ENCODE results near the gene LPAR4. TPM values are rescaled to one million over a fixed set of nuclear protein-coding genes. Genes with fewer than 3 reads are reported as not detected.

The LPAR4 gene
- total RNA-seq, 2 experiments from 2014 or later: not detected

DNA sequence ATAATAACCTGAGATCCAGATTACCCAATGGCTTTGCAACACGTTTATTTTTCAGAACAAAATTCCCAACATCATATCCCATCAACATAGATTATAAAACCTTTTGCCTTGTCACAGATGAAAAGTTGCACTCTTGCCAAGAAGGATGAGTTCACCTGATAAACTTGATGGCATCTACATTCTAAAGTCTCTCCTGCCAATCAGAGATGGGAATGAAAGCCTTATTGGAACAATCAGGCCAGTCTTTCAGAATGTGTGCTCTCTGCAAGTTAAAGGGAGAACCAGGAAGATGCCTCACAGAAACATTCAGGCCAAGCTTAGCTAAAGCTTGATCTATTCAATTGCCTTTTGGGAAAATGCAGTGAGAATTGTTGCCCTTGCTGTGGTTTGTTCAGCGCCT, 1.3 kb downstream of the LPAR4 start:
- H3K27me3 ChIP-seq (ENCODE audit: control insufficient read depth in 1 of 2, insufficient read depth in 2 of 2, low read length in 2 of 2): no peaks in the 10 kb centered on the region
- Mint-ChIP-seq H3K4me1 (ENCODE audit: low read depth) (no peaks in the 10 kb centered on the region), H3K27ac (no peak overlapping the region), H3K27me3 (no peaks in the 10 kb centered on the region), H3K36me3 (ENCODE audit: low read depth) (no peaks in the 10 kb centered on the region), H3K9me3 (no peaks in the 10 kb centered on the region), H3K4me3 (no peak overlapping the region)
- ATAC-seq (ENCODE audit: poor library complexity): no peak
- no peaks in the 10 kb centered on the region for H3K36me3 ChIP-seq (ENCODE audit: insufficient read depth, low read length)
- no peaks in the 10 kb centered on the region for H3K9me3 ChIP-seq (ENCODE audit: control insufficient read depth in 1 of 2, insufficient read depth in 1 of 2, low read length in 2 of 2)
- CTCF ChIA-PET: no interaction called here
- no peak overlapping the region for H3K4me3 ChIP-seq (ENCODE audit: low read length)
- intact Hi-C loops (cut with DNase I, micrococcal nuclease): no loop called here
- H3K4me1 ChIP-seq (ENCODE audit: insufficient read depth, low read length): no peaks in the 10 kb centered on the region
- TF ChIP-seq, protein P1, sequence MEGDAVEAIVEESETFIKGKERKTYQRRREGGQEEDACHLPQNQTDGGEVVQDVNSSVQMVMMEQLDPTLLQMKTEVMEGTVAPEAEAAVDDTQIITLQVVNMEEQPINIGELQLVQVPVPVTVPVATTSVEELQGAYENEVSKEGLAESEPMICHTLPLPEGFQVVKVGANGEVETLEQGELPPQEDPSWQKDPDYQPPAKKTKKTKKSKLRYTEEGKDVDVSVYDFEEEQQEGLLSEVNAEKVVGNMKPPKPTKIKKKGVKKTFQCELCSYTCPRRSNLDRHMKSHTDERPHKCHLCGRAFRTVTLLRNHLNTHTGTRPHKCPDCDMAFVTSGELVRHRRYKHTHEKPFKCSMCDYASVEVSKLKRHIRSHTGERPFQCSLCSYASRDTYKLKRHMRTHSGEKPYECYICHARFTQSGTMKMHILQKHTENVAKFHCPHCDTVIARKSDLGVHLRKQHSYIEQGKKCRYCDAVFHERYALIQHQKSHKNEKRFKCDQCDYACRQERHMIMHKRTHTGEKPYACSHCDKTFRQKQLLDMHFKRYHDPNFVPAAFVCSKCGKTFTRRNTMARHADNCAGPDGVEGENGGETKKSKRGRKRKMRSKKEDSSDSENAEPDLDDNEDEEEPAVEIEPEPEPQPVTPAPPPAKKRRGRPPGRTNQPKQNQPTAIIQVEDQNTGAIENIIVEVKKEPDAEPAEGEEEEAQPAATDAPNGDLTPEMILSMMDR (IDR thresholded peaks at IDR 0.05): no peak
- H3K27ac ChIP-seq (ENCODE audit: low read depth in 1 of 2, low read length in 2 of 2): no peak overlapping the region
- POLR2A ChIA-PET: no interaction called here
- no peak for DNase-seq

DNA sequence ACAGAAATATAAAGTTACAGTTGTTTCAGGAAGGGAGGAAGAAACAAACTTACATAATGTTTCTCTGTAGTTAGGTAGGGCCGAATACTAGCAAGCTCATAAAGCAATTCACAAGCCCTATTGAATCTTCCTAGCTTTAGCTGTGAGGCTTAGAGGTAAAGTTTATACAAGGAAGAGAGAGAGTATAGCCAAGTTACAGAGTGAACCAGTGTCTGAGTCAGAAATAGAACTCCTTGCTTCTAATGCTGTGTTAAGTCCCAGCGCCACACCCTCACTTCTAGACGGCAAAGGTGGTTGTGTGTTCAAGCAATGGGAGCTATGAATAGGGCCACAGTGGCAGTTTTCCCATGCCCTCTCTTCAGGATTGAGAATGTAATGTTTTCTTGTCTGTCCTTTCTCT, 6.1 kb downstream of the LPAR4 start:
- H3K4me1 Mint-ChIP-seq (ENCODE audit: low read depth): no peaks in the 10 kb centered on the region
- POLR2A ChIA-PET: no interaction called here
- H3K27ac Mint-ChIP-seq: no peak overlapping the region
- H3K36me3 ChIP-seq (ENCODE audit: insufficient read depth, low read length): no peaks in the 10 kb centered on the region
- no peaks in the 10 kb centered on the region for H3K4me1 ChIP-seq (ENCODE audit: insufficient read depth, low read length)
- no peaks in the 10 kb centered on the region for H3K27me3 Mint-ChIP-seq
- no peaks in the 10 kb centered on the region for H3K27me3 ChIP-seq (ENCODE audit: control insufficient read depth in 1 of 2, insufficient read depth in 2 of 2, low read length in 2 of 2)
- H3K4me3 Mint-ChIP-seq: no peak overlapping the region
- ATAC-seq (ENCODE audit: poor library complexity) (no peak), DNase-seq (no peak)
- TF ChIP-seq, protein P1 (IDR thresholded peaks at IDR 0.05): no peak
- no peaks in the 10 kb centered on the region for H3K36me3 Mint-ChIP-seq (ENCODE audit: low read depth)
- H3K9me3 ChIP-seq (ENCODE audit: control insufficient read depth in 1 of 2, insufficient read depth in 1 of 2, low read length in 2 of 2): no peaks in the 10 kb centered on the region
- CTCF ChIA-PET: no interaction called here
- no peak overlapping the region for H3K27ac ChIP-seq (ENCODE audit: low read depth in 1 of 2, low read length in 2 of 2)
- no peaks in the 10 kb centered on the region for H3K9me3 Mint-ChIP-seq
- no peak overlapping the region for H3K4me3 ChIP-seq (ENCODE audit: low read length)
- intact Hi-C loops (cut with DNase I, micrococcal nuclease): no loop called here

DNA sequence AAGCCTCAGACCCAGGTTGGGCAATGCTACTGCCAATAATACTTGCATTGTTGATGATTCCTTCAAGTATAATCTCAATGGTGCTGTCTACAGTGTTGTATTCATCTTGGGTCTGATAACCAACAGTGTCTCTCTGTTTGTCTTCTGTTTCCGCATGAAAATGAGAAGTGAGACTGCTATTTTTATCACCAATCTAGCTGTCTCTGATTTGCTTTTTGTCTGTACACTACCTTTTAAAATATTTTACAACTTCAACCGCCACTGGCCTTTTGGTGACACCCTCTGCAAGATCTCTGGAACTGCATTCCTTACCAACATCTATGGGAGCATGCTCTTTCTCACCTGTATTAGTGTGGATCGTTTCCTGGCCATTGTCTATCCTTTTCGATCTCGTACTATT, 7.4 kb downstream of the LPAR4 start:
- DNase-seq (no peak), ATAC-seq (ENCODE audit: poor library complexity) (no peak)
- H3K4me3 ChIP-seq (ENCODE audit: low read length): no peak overlapping the region
- H3K27ac Mint-ChIP-seq: no peak overlapping the region
- TF ChIP-seq, protein P1 (IDR thresholded peaks at IDR 0.05): no peak
- no peaks in the 10 kb centered on the region for H3K27me3 ChIP-seq (ENCODE audit: control insufficient read depth in 1 of 2, insufficient read depth in 2 of 2, low read length in 2 of 2)
- no peaks in the 10 kb centered on the region for H3K9me3 Mint-ChIP-seq
- no peaks in the 10 kb centered on the region for H3K4me1 Mint-ChIP-seq (ENCODE audit: low read depth)
- no peak overlapping the region for H3K4me3 Mint-ChIP-seq
- no peak overlapping the region for H3K27ac ChIP-seq (ENCODE audit: low read depth in 1 of 2, low read length in 2 of 2)
- H3K4me1 ChIP-seq (ENCODE audit: insufficient read depth, low read length): no peaks in the 10 kb centered on the region
- H3K9me3 ChIP-seq (ENCODE audit: control insufficient read depth in 1 of 2, insufficient read depth in 1 of 2, low read length in 2 of 2): no peaks in the 10 kb centered on the region
- POLR2A ChIA-PET: no interaction called here
- H3K27me3 Mint-ChIP-seq: no peaks in the 10 kb centered on the region
- no peaks in the 10 kb centered on the region for H3K36me3 Mint-ChIP-seq (ENCODE audit: low read depth)
- H3K36me3 ChIP-seq (ENCODE audit: insufficient read depth, low read length): no peaks in the 10 kb centered on the region
- CTCF ChIA-PET: no interaction called here
- intact Hi-C loops (cut with DNase I, micrococcal nuclease): no loop called here

Data from CD4-positive, alpha-beta T cell (primary cell).